ENCODE results near the gene LMNA.

LMNA gene

GRCh38 chr1:156086256-156086662 is 28.3 kb upstream of the LMNA start:
- no peaks in the 10 kb centered on the region for H3K9me3 Mint-ChIP-seq

GRCh38 chr1:156089704-156090103 is 24.8 kb upstream of the LMNA start:
- Mint-ChIP-seq H3K27me3 (peaks cover 45% of the 10 kb centered on the region), H3K27ac (ENCODE audit: low read depth) (no peak overlapping the region)

More at GRCh38 chr1:156086256-156086662, 28.3 kb upstream of the LMNA start:
- Mint-ChIP-seq H3K27ac (ENCODE audit: low read depth) (no peak overlapping the region), H3K4me1 (peaks cover 8% of the 10 kb centered on the region), H3K27me3 (peaks cover 64% of the 10 kb centered on the region), H3K36me3 (ENCODE audit: insufficient read depth) (no peaks in the 10 kb centered on the region), H3K4me3 (no peak overlapping the region)
- no peak for ATAC-seq (replicated peaks; ENCODE audit: extremely low read depth, poor library complexity, severe bottlenecking)
- DNase-seq (ENCODE audit: low spot score in 2 of 2), result no peak

GRCh38 chr1:156090138-156090839 is 24.2 kb upstream of the LMNA start:
- H3K4me3 Mint-ChIP-seq, result no peak overlapping the region
- no peaks in the 10 kb centered on the region for H3K36me3 Mint-ChIP-seq (ENCODE audit: insufficient read depth)
- H3K27ac Mint-ChIP-seq (ENCODE audit: low read depth), result peak overlapping the region; percentile 8
- DNase-seq (ENCODE audit: low spot score in 2 of 2) (no peak), ATAC-seq (replicated peaks; ENCODE audit: extremely low read depth, poor library complexity, severe bottlenecking) (peak; percentile 17)
- no peaks in the 10 kb centered on the region for H3K9me3 Mint-ChIP-seq
- H3K4me1 Mint-ChIP-seq, result peaks cover 8% of the 10 kb centered on the region
- peaks cover 39% of the 10 kb centered on the region for H3K27me3 Mint-ChIP-seq

More at GRCh38 chr1:156089704-156090103, 24.8 kb upstream of the LMNA start:
- H3K4me1 Mint-ChIP-seq, result peaks cover 8% of the 10 kb centered on the region
- DNase-seq (ENCODE audit: low spot score in 2 of 2) (no peak), ATAC-seq (replicated peaks; ENCODE audit: extremely low read depth, poor library complexity, severe bottlenecking) (no peak)
- H3K9me3 Mint-ChIP-seq, result no peaks in the 10 kb centered on the region
- H3K4me3 Mint-ChIP-seq, result no peak overlapping the region
- H3K36me3 Mint-ChIP-seq (ENCODE audit: insufficient read depth), result no peaks in the 10 kb centered on the region

GRCh38 chr1:156090840-156091188 is 23.7 kb upstream of the LMNA start:
- Mint-ChIP-seq H3K27me3 (peaks cover 35% of the 10 kb centered on the region), H3K4me3 (no peak overlapping the region), H3K27ac (ENCODE audit: low read depth) (peak overlapping the region; percentile 8), H3K9me3 (no peaks in the 10 kb centered on the region), H3K36me3 (ENCODE audit: insufficient read depth) (no peaks in the 10 kb centered on the region), H3K4me1 (peaks cover 10% of the 10 kb centered on the region)
- ATAC-seq (replicated peaks; ENCODE audit: extremely low read depth, poor library complexity, severe bottlenecking) (peak; percentile 98), DNase-seq (ENCODE audit: low spot score in 2 of 2) (peak; percentile 75 to 81)

GRCh38 chr1:156091610-156092009 is 22.9 kb upstream of the LMNA start:
- H3K9me3 Mint-ChIP-seq, result no peaks in the 10 kb centered on the region
- DNase-seq (ENCODE audit: low spot score in 2 of 2) (no peak), ATAC-seq (replicated peaks; ENCODE audit: extremely low read depth, poor library complexity, severe bottlenecking) (no peak)
- peaks cover under 1% of the 10 kb centered on the region for H3K36me3 Mint-ChIP-seq (ENCODE audit: insufficient read depth)
- peaks cover 18% of the 10 kb centered on the region for H3K4me1 Mint-ChIP-seq
- no peak overlapping the region for H3K27ac Mint-ChIP-seq (ENCODE audit: low read depth)
- peaks cover 28% of the 10 kb centered on the region for H3K27me3 Mint-ChIP-seq
- no peak overlapping the region for H3K4me3 Mint-ChIP-seq

- Mint-ChIP-seq H3K9me3 (no peaks in the 10 kb centered on the region), H3K36me3 (ENCODE audit: insufficient read depth) (peaks cover 12% of the 10 kb centered on the region)
Measured at GRCh38 chr1:156095906-156096508, 18.5 kb upstream of the LMNA start.

GRCh38 chr1:156096640-156097391 is 17.7 kb upstream of the LMNA start:
- DNase-seq (ENCODE audit: low spot score in 2 of 2), result peak; percentile 75 to 88

More at GRCh38 chr1:156095906-156096508, 18.5 kb upstream of the LMNA start:
- Mint-ChIP-seq H3K4me1 (peaks cover 38% of the 10 kb centered on the region), H3K4me3 (peak overlapping the region; percentile 71), H3K27me3 (peaks cover under 1% of the 10 kb centered on the region), H3K27ac (ENCODE audit: low read depth) (peak overlapping the region; percentile 98)
- DNase-seq (ENCODE audit: low spot score in 2 of 2), result no peak
- no peak for ATAC-seq (replicated peaks; ENCODE audit: extremely low read depth, poor library complexity, severe bottlenecking)

GRCh38 chr1:156097499-156098178 is 16.9 kb upstream of the LMNA start:
- no peaks in the 10 kb centered on the region for H3K27me3 Mint-ChIP-seq

More at GRCh38 chr1:156096640-156097391, 17.7 kb upstream of the LMNA start:
- Mint-ChIP-seq H3K27ac (ENCODE audit: low read depth) (peak overlapping the region; percentile 98), H3K4me3 (peak overlapping the region; percentile 71), H3K9me3 (no peaks in the 10 kb centered on the region), H3K4me1 (peaks cover 38% of the 10 kb centered on the region), H3K36me3 (ENCODE audit: insufficient read depth) (peaks cover 16% of the 10 kb centered on the region), H3K27me3 (no peaks in the 10 kb centered on the region)
- ATAC-seq (replicated peaks; ENCODE audit: extremely low read depth, poor library complexity, severe bottlenecking), result peak; percentile 89

GRCh38 chr1:156098784-156099183 is 15.7 kb upstream of the LMNA start:
- Mint-ChIP-seq H3K36me3 (ENCODE audit: insufficient read depth) (peaks cover 19% of the 10 kb centered on the region), H3K27ac (ENCODE audit: low read depth) (peak overlapping the region; percentile 98), H3K4me3 (no peak overlapping the region), H3K4me1 (peaks cover 48% of the 10 kb centered on the region), H3K9me3 (no peaks in the 10 kb centered on the region), H3K27me3 (no peaks in the 10 kb centered on the region)
- DNase-seq (ENCODE audit: low spot score in 2 of 2) (no peak), ATAC-seq (replicated peaks; ENCODE audit: extremely low read depth, poor library complexity, severe bottlenecking) (no peak)

More at GRCh38 chr1:156097499-156098178, 16.9 kb upstream of the LMNA start:
- H3K9me3 Mint-ChIP-seq, result no peaks in the 10 kb centered on the region
- ATAC-seq (replicated peaks; ENCODE audit: extremely low read depth, poor library complexity, severe bottlenecking) (no peak), DNase-seq (ENCODE audit: low spot score in 2 of 2) (no peak)
- peaks cover 18% of the 10 kb centered on the region for H3K36me3 Mint-ChIP-seq (ENCODE audit: insufficient read depth)
- H3K4me1 Mint-ChIP-seq, result peaks cover 38% of the 10 kb centered on the region
- H3K4me3 Mint-ChIP-seq, result peak overlapping the region; percentile 71
- H3K27ac Mint-ChIP-seq (ENCODE audit: low read depth), result peak overlapping the region; percentile 98

GRCh38 chr1:156099282-156099681 is 15.2 kb upstream of the LMNA start:
- Mint-ChIP-seq H3K4me1 (peaks cover 53% of the 10 kb centered on the region), H3K36me3 (ENCODE audit: insufficient read depth) (peaks cover 23% of the 10 kb centered on the region), H3K4me3 (no peak overlapping the region), H3K27ac (ENCODE audit: low read depth) (no peak overlapping the region), H3K9me3 (no peaks in the 10 kb centered on the region), H3K27me3 (no peaks in the 10 kb centered on the region)
- ATAC-seq (replicated peaks; ENCODE audit: extremely low read depth, poor library complexity, severe bottlenecking), result no peak
- no peak for DNase-seq (ENCODE audit: low spot score in 2 of 2)

GRCh38 chr1:156100205-156100995 is 14.1 kb upstream of the LMNA start:
- Mint-ChIP-seq H3K4me3 (no peak overlapping the region), H3K27me3 (no peaks in the 10 kb centered on the region), H3K4me1 (peaks cover 59% of the 10 kb centered on the region), H3K9me3 (no peaks in the 10 kb centered on the region), H3K36me3 (ENCODE audit: insufficient read depth) (peaks cover 26% of the 10 kb centered on the region), H3K27ac (ENCODE audit: low read depth) (peak overlapping the region; percentile 19)
- no peak for ATAC-seq (replicated peaks; ENCODE audit: extremely low read depth, poor library complexity, severe bottlenecking)
- DNase-seq (ENCODE audit: low spot score in 2 of 2), result no peak

GRCh38 chr1:156101880-156102279 is 12.6 kb upstream of the LMNA start:
- H3K4me3 Mint-ChIP-seq, result no peak overlapping the region
- peaks cover 32% of the 10 kb centered on the region for H3K36me3 Mint-ChIP-seq (ENCODE audit: insufficient read depth)
- H3K27ac Mint-ChIP-seq (ENCODE audit: low read depth), result peak overlapping the region; percentile 98
- DNase-seq (ENCODE audit: low spot score in 2 of 2), result no peak
- no peaks in the 10 kb centered on the region for H3K27me3 Mint-ChIP-seq
- H3K9me3 Mint-ChIP-seq, result no peaks in the 10 kb centered on the region
- ATAC-seq (replicated peaks; ENCODE audit: extremely low read depth, poor library complexity, severe bottlenecking), result no peak
- peaks cover 62% of the 10 kb centered on the region for H3K4me1 Mint-ChIP-seq

Data from central memory CD8-positive, alpha-beta T cell (primary cell).